ENCODE measurements around the gene CIC.

The CIC gene

GRCh38 chr19:42286349-42287016 lies 17.4 kb downstream of the CIC start:
- no peak for DNase-seq (ENCODE audit: low read depth in 3 of 3, low spot score in 1 of 3)

DNA sequence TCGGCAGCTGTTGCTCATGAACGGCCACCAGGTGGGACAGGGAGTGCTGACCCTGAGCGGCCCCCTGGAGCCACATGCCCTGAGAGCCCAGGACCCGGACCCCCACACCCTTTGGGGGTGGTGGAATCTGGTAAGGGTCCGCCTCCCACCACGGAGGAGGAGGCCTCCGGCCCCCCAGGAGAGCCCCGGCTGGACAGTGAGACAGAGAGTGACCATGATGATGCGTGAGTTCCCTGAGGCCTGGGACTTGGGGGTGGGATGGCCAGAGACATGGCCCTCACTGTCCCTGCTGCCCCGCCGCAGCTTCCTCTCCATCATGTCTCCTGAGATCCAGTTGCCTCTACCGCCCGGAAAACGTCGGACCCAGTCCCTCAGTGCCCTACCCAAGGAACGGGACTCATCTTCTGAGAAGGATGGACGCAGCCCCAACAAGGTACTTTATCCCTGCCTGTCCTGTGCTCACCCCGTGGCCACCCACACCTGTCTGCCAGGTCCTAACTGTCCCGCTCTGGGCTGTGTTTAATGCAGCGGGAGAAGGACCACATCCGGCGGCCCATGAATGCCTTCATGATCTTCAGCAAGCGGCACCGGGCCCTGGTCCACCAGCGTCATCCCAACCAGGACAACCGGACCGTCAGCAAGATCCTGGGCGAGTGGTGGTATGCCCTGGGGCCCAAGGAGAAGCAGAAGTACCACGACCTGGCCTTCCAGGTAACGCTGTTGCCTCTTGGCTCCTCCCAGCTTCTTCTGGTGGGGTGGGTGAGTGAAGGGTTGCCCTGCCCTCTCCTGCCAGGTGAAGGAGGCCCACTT lies 18.2 kb downstream of the CIC start:
- DNase-seq (ENCODE audit: low read depth in 3 of 3, low spot score in 1 of 3), result no peak

- no peak for DNase-seq (ENCODE audit: low read depth in 3 of 3, low spot score in 1 of 3)
Measured at GRCh38 chr19:42287827-42288107, 18.7 kb downstream of the CIC start.

- DNase-seq (ENCODE audit: low read depth in 3 of 3, low spot score in 1 of 3), result no peak
Measured at GRCh38 chr19:42288387-42288786, 19.3 kb downstream of the CIC start.

- DNase-seq (ENCODE audit: low read depth in 3 of 3, low spot score in 1 of 3), result no peak
Measured at GRCh38 chr19:42288881-42289555, 20.0 kb downstream of the CIC start.

DNA sequence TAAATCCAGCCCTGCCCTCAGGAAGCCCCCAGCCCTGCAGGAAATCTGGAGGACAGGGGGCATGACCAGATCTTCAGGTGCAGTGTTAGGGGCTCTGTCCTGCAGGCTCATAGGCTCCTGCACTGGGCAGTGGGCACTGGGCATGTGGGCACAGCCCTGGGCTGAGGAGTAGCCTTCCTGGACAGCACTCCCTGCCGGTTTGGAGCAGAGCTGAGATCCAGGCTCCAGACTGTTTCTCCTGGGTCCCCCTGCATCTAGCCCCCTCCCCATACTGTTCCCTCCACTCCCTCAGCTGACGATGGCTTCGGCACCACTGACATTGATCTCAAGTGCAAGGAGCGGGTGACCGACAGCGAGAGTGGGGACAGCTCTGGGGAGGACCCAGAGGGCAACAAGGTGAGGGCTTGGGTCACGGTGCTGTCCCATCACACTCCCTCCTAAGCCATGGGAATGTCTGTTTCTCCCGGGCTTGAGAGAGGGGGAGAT lies 20.5 kb downstream of the CIC start:
- no peak for DNase-seq (ENCODE audit: low read depth in 3 of 3, low spot score in 1 of 3)

DNA sequence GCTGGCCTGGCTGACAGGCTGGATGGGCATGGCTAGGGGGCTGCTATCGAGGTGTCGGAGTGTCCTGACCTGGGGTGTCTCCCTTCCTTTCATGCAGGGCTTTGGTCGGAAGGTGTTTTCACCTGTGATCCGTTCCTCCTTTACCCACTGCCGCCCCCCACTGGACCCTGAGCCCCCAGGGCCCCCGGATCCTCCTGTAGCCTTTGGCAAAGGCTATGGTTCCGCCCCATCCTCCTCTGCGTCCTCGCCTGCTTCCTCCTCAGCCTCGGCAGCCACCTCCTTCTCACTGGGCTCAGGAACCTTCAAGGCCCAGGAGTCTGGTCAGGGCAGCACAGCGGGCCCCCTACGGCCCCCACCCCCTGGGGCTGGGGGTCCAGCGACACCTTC lies 21.1 kb downstream of the CIC start:
- no peak for DNase-seq (ENCODE audit: low read depth in 3 of 3, low spot score in 1 of 3)

DNA sequence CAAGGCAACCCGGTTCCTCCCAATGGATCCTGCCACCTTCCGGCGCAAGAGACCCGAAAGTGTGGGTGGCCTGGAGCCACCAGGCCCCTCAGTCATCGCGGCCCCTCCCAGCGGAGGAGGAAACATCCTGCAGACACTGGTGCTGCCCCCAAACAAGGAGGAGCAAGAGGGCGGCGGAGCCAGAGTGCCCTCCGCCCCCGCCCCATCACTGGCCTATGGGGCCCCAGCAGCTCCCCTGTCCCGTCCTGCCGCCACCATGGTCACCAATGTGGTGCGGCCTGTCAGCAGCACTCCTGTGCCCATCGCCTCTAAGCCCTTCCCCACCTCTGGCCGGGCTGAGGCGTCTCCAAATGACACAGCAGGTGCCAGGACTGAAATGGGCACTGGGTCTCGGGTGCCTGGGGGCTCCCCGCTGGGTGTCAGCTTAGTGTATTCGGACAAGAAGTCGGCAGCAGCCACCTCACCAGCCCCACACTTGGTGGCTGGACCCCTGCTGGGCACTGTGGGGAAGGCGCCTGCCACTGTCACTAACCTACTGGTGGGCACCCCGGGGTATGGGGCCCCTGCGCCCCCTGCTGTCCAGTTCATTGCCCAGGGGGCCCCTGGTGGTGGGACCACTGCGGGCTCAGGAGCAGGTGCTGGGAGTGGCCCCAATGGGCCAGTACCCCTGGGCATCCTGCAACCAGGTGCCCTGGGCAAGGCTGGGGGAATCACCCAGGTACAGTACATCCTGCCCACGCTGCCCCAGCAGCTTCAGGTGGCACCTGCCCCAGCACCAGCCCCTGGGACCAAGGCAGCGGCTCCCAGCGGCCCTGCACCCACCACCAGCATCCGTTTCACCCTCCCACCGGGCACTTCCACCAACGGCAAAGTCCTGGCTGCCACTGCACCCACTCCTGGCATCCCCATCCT lies 21.7 kb downstream of the CIC start:
- peak in 2 of 3 donors; percentile 38 to 45 for DNase-seq (ENCODE audit: low read depth in 3 of 3, low spot score in 1 of 3)

GRCh38 chr19:42291435-42291810 lies 22.4 kb downstream of the CIC start:
- no peak for DNase-seq (ENCODE audit: low read depth in 3 of 3, low spot score in 1 of 3)

GRCh38 chr19:42292042-42292960 lies 23.2 kb downstream of the CIC start:
- DNase-seq (ENCODE audit: low read depth in 3 of 3, low spot score in 1 of 3), result no peak

- DNase-seq (ENCODE audit: low read depth in 3 of 3, low spot score in 1 of 3), result no peak
Measured at GRCh38 chr19:42292963-42293362, 23.9 kb downstream of the CIC start.

GRCh38 chr19:42293540-42293939 lies 24.5 kb downstream of the CIC start:
- no peak for DNase-seq (ENCODE audit: low read depth in 3 of 3, low spot score in 1 of 3)

- no peak for DNase-seq (ENCODE audit: low read depth in 3 of 3, low spot score in 1 of 3)
Measured at GRCh38 chr19:42293948-42294347, 24.9 kb downstream of the CIC start.

DNA sequence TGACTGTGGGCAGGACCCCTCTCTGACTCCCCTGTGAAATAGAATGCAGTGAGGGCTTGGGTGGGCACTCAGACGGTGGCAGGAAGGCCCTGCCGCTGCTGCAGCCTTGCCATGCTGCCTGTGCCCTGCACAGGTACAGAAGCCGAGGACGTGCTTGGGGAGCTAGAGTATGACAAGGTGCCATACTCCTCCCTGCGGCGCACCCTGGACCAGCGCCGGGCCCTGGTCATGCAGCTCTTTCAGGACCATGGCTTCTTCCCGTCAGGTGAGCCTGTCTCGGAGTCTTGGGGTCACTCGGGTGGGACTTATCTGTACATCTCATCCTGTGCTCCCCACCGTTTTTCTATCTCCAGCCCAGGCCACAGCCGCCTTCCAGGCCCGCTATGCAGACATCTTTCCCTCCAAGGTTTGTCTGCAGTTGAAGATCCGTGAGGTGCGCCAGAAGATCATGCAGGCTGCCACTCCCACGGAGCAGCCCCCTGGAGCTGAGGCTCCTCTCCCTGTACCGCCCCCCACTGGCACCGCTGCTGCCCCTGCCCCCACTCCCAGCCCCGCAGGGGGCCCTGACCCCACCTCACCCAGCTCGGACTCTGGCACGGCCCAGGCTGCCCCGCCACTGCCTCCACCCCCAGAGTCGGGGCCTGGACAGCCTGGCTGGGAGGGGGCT lies 25.6 kb downstream of the CIC start:
- DNase-seq (ENCODE audit: low read depth in 3 of 3, low spot score in 1 of 3), result no peak

- no peak for DNase-seq (ENCODE audit: low read depth in 3 of 3, low spot score in 1 of 3)
Measured at GRCh38 chr19:42295342-42295741, 26.3 kb downstream of the CIC start.

- DNase-seq (ENCODE audit: low read depth in 3 of 3, low spot score in 1 of 3), result peak; percentile 68 to 94 (median 76)
Measured at GRCh38 chr19:42295831-42296525, 26.9 kb downstream of the CIC start.

DNA sequence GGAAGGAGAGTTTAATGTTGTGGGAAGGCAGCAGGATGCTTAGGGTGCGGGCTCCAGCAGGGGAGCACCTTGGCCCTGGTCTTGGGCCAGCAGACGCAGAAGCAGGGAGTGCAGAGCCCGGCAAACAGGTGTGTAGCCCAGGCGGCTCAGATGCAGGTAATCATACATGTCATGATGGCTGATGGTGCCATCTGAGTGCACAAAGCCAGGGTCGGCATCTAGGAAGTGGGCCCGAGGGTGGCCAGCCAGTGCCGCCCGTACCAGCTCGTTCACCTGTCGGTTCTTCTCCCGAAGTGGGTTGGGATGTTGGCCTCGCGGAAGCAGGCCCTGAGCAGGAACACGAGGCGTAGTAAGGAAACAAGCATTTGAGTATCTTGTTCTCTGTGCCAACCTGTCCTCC lies 28.0 kb downstream of the CIC start:
- DNase-seq (ENCODE audit: low read depth in 3 of 3, low spot score in 1 of 3), result no peak

DNA sequence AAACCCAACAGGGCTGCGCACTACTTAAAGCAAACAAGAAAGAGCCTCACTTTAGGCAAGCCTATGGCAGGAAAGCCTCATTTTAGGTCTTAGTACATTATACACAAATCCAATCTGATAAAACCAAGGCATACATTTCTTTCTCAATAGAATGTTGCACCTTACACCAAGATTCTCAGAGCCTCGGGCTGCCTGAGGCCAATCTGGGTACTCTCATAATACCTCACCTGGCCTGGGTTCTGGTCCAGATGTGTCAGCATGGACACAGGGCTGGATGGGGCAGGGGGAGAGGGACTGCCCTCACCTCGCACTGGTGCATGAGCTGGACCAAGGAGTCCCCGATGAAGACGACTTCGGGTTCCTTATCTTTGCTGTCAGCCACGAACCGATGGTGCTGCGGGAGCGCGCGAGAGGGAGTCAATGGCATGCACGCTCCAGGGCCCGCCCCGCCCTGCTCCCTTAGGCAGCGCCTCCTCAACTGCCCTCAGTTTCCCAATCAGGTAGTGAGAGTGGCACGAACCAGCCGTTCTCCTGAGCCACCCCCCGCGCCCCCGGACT lies 32.7 kb downstream of the CIC start, which contains the start of gene PRR19:
Gene PRR19 (plus strand): TSS at position 487 of the 558 bp plus-strand sequence. CDS start 7,453 bp downstream, outside the sequence.
- DNase-seq (ENCODE audit: low read depth in 3 of 3, low spot score in 1 of 3), result no peak

DNA sequence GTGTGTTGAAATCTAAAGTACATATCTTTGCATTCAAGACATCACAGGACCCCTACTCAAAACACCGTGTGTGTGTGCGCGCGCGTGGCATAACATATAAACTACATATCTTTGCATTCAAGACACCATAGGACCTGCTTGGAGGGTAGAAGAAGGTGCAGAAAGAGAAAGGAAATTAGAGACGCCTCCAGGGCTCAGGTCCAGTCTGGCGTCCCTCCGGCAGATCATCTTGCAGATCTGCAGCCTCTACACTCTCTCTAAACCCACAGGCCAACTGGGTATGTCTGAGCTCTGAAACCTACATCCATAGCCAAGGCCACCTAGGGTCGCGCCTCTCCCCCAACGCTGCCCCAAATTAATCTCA lies 34.0 kb downstream of the CIC start:
- no peak for DNase-seq (ENCODE audit: low read depth in 3 of 3, low spot score in 1 of 3)

Measured in stimulated activated CD4-positive, alpha-beta T cell treated with anti-CD3 and anti-CD28 coated beads, TNF-alpha, amount 100 ng/mL, for 1 hour (primary cell).